BE2C (cell line): Measurements from ENCODE around the gene RUNX3.

ENCODE experiments used
- DNase-seq: peaks from one replicate; pipeline ENCODE4 v3.0.0-alpha.2; 2020
- H3K27me3 ChIP-seq: fragments of 250-450 bp; sonication (Bioruptor Pico); 2 replicates; pipeline ENCODE4 v1.5.1; 2020; ENCODE audit warnings: mild to moderate bottlenecking
- H3K36me3 ChIP-seq: fragments of 250-450 bp; sonication (Bioruptor Pico); 2 replicates; pipeline ENCODE4 v1.5.1; 2020; ENCODE audit warnings: mild to moderate bottlenecking
- H3K4me1 ChIP-seq: fragments of 250-450 bp; sonication (Bioruptor Pico); 2 replicates; pipeline ENCODE4 v1.5.1; 2020
- H3K4me3 ChIP-seq: 2 replicates; pipeline ENCODE4 v1.5.1; 2011; ENCODE audit warnings: low read depth, low read length
- H3K9me3 ChIP-seq: fragments of 250-450 bp; sonication (Bioruptor Pico); 2 replicates; pipeline ENCODE4 v1.5.1; 2020
- CTCF ChIP-seq: IDR thresholded peaks from 2 replicates; pipeline ENCODE4 v1.5.1; 2012; ENCODE audit warnings: mild to moderate bottlenecking, low read depth, low read length

Gene RUNX3

GRCh38 chr1:24967962-24968361 is 37.9 kb upstream of the RUNX3 start:
- Histone ChIP-seq H3K4me1 (no peaks in the 10 kb centered on the region), H3K27me3 (no peaks in the 10 kb centered on the region; the same call in 1 of the 2 replicates), H3K36me3 (no peaks in the 10 kb centered on the region), H3K9me3 (no peaks in the 10 kb centered on the region), H3K4me3 (no peak overlapping the region)
- DNase-seq = no peak
- TF ChIP-seq CTCF = no peak

- no peak overlapping the region for H3K4me3 ChIP-seq
- no peaks in the 10 kb centered on the region for H3K4me1 ChIP-seq
- no peaks in the 10 kb centered on the region for H3K9me3 ChIP-seq
- no peak for DNase-seq
- no peak for TF ChIP-seq CTCF
- H3K36me3 ChIP-seq = no peaks in the 10 kb centered on the region
- no peaks in the 10 kb centered on the region; the same call in 1 of the 2 replicates for H3K27me3 ChIP-seq
These were observed 37.5 kb upstream of the RUNX3 start for GRCh38 chr1:24967555-24967954.

- H3K36me3 ChIP-seq = no peaks in the 10 kb centered on the region
- no peaks in the 10 kb centered on the region for H3K4me1 ChIP-seq
- no peaks in the 10 kb centered on the region; the same call in 1 of the 2 replicates for H3K27me3 ChIP-seq
- no peak for TF ChIP-seq CTCF
- H3K9me3 ChIP-seq = no peaks in the 10 kb centered on the region
- no peak for DNase-seq
- no peak overlapping the region for H3K4me3 ChIP-seq
These were observed 36.8 kb upstream of the RUNX3 start for GRCh38 chr1:24966724-24967346.

- H3K9me3 ChIP-seq = no peaks in the 10 kb centered on the region
- DNase-seq = no peak
- H3K36me3 ChIP-seq = no peaks in the 10 kb centered on the region
- no peak overlapping the region for H3K4me3 ChIP-seq
- no peaks in the 10 kb centered on the region; the same call in 1 of the 2 replicates for H3K27me3 ChIP-seq
- TF ChIP-seq CTCF = no peak
- H3K4me1 ChIP-seq = no peaks in the 10 kb centered on the region
These were observed 36.1 kb upstream of the RUNX3 start for GRCh38 chr1:24966121-24966723.

GRCh38 chr1:24965571-24965930 is 35.5 kb upstream of the RUNX3 start:
- no peaks in the 10 kb centered on the region for H3K36me3 ChIP-seq
- no peaks in the 10 kb centered on the region for H3K9me3 ChIP-seq
- no peaks in the 10 kb centered on the region for H3K4me1 ChIP-seq
- DNase-seq = no peak
- TF ChIP-seq CTCF = no peak
- H3K4me3 ChIP-seq = no peak overlapping the region
- H3K27me3 ChIP-seq = no peaks in the 10 kb centered on the region; the same call in 1 of the 2 replicates

GRCh38 chr1:24964811-24965570 is 34.9 kb upstream of the RUNX3 start:
- TF ChIP-seq CTCF = no peak
- no peaks in the 10 kb centered on the region for H3K9me3 ChIP-seq
- H3K4me1 ChIP-seq = no peaks in the 10 kb centered on the region
- H3K27me3 ChIP-seq = no peaks in the 10 kb centered on the region; the same call in 1 of the 2 replicates
- DNase-seq = no peak
- no peaks in the 10 kb centered on the region for H3K36me3 ChIP-seq
- no peak overlapping the region for H3K4me3 ChIP-seq
